ENCODE data around the gene GNG13.

The GNG13 gene

GRCh38 chr16:768428-768827 lies 32.1 kb downstream of the GNG13 start:
- no peak overlapping the region for H3K9ac ChIP-seq (ENCODE audit: low read depth, low read length)
- H3K4me1 ChIP-seq (ENCODE audit: insufficient read depth, low read length) = no peaks in the 10 kb centered on the region
- H3K27ac ChIP-seq (ENCODE audit: low read length) = no peak overlapping the region

DNA sequence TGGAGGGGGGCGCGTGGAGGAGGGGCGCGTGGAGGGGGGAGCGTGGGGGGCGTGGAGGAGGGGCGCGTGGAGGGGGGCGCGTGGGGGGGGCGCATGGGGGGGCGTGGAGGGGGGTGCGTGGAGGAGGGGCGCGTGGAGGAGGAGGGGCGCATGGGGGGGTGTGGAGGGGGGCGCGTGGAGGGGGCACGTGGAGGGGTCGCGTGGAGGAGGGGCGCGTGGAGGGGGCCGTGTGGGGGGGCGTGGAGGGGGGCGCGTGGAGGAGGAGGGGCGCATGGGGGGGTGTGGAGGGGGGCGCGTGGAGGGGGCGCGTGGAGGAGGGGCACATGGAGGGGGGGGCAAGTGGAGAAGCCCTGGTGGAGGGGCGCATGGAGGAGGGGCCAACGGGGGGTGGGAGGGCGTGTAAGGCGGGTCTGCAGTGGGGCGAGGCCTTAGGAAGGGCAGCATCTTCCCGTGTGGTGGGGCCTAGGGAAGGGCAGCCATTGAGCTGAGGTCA lies 32.7 kb downstream of the GNG13 start:
- no peak overlapping the region for H3K27ac ChIP-seq (ENCODE audit: low read length)
- H3K4me1 ChIP-seq (ENCODE audit: insufficient read depth, low read length) = no peaks in the 10 kb centered on the region
- H3K9ac ChIP-seq (ENCODE audit: low read depth, low read length) = no peak overlapping the region
- no peak overlapping the region; the same call in 1 of the 2 replicates for H3K4me3 ChIP-seq (ENCODE audit: low read length)
- H3K27me3 ChIP-seq (ENCODE audit: insufficient read depth, low read length) = no peaks in the 10 kb centered on the region
- H3K36me3 ChIP-seq (ENCODE audit: insufficient read depth, low read depth, low read length) = no peaks in the 10 kb centered on the region
- H3K9me3 ChIP-seq (ENCODE audit: insufficient read depth, low read depth, low read length) = no peaks in the 10 kb centered on the region

More at GRCh38 chr16:768428-768827, 32.1 kb downstream of the GNG13 start:
- Histone ChIP-seq H3K27me3 (ENCODE audit: insufficient read depth, low read length) (no peaks in the 10 kb centered on the region), H3K36me3 (ENCODE audit: insufficient read depth, low read depth, low read length) (no peaks in the 10 kb centered on the region), H3K4me3 (ENCODE audit: low read length) (no peak overlapping the region; the same call in 1 of the 2 replicates), H3K9me3 (ENCODE audit: insufficient read depth, low read depth, low read length) (no peaks in the 10 kb centered on the region)

DNA sequence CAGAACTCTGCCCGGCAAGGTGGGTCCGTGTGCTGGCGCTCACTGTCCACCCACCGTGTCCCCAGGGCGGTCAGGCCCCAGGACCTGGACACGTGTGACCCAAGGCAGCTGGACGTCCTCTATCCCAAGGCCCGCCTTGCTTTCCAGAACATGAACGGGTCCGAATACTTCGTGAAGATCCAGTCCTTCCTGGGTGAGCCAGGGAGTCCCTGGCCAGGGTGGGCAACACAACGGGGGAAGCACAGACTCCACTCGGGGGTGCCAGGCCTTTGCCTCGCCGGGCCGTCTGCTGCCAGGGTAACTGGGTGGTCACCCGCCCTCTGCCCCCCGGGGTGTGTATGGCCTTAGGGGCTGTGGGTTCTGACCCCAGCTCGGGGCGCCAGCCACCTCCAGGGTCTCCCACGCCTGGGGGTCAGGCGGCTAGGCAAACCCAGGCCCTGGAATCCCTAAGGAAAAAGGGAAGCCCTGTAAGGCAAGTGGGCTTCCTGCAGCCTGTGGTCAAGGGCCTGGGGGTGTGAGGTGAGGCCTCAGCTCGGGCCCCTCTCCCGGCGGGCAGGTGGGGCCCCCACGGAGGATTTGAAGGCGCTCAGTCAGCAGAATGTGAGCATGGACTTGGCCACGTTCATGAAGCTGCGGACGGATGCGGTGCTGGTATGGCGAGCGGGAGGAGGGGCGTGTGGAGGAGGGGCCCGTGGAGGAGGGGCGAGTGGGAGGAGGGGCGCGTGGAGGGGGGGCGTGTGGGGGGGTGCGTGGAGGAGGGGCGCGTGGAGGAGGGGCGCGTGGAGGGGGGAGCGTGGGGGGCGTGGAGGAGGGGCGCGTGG lies 33.5 kb downstream of the GNG13 start:
- Histone ChIP-seq H3K9me3 (ENCODE audit: insufficient read depth, low read depth, low read length) (no peaks in the 10 kb centered on the region), H3K27ac (ENCODE audit: low read length) (no peak overlapping the region), H3K4me1 (ENCODE audit: insufficient read depth, low read length) (no peaks in the 10 kb centered on the region), H3K4me3 (ENCODE audit: low read length) (no peak overlapping the region), H3K27me3 (ENCODE audit: insufficient read depth, low read length) (no peaks in the 10 kb centered on the region), H3K36me3 (ENCODE audit: insufficient read depth, low read depth, low read length) (no peaks in the 10 kb centered on the region), H3K9ac (ENCODE audit: low read depth, low read length) (no peak overlapping the region)

GRCh38 chr16:766008-766819 lies 34.3 kb downstream of the GNG13 start:
- H3K27me3 ChIP-seq (ENCODE audit: insufficient read depth, low read length) = no peaks in the 10 kb centered on the region
- H3K36me3 ChIP-seq (ENCODE audit: insufficient read depth, low read depth, low read length) = no peaks in the 10 kb centered on the region
- H3K9ac ChIP-seq (ENCODE audit: low read depth, low read length) = no peak overlapping the region
- H3K4me1 ChIP-seq (ENCODE audit: insufficient read depth, low read length) = no peaks in the 10 kb centered on the region
- H3K27ac ChIP-seq (ENCODE audit: low read length) = no peak overlapping the region
- no peaks in the 10 kb centered on the region for H3K9me3 ChIP-seq (ENCODE audit: insufficient read depth, low read depth, low read length)
- no peak overlapping the region for H3K4me3 ChIP-seq (ENCODE audit: low read length)

- no peak overlapping the region for H3K4me3 ChIP-seq (ENCODE audit: low read length)
- no peaks in the 10 kb centered on the region for H3K36me3 ChIP-seq (ENCODE audit: insufficient read depth, low read depth, low read length)
- H3K27me3 ChIP-seq (ENCODE audit: insufficient read depth, low read length) = no peaks in the 10 kb centered on the region
- no peaks in the 10 kb centered on the region for H3K4me1 ChIP-seq (ENCODE audit: insufficient read depth, low read length)
- no peak overlapping the region for H3K27ac ChIP-seq (ENCODE audit: low read length)
- no peak overlapping the region for H3K9ac ChIP-seq (ENCODE audit: low read depth, low read length)
- H3K9me3 ChIP-seq (ENCODE audit: insufficient read depth, low read depth, low read length) = no peaks in the 10 kb centered on the region
Observed at GRCh38 chr16:765488-765865, 35.1 kb downstream of the GNG13 start.

- no peak overlapping the region for H3K27ac ChIP-seq (ENCODE audit: low read length)
- H3K27me3 ChIP-seq (ENCODE audit: insufficient read depth, low read length) = no peaks in the 10 kb centered on the region
- H3K9me3 ChIP-seq (ENCODE audit: insufficient read depth, low read depth, low read length) = no peaks in the 10 kb centered on the region
- no peak overlapping the region for H3K4me3 ChIP-seq (ENCODE audit: low read length)
- no peaks in the 10 kb centered on the region for H3K4me1 ChIP-seq (ENCODE audit: insufficient read depth, low read length)
- H3K9ac ChIP-seq (ENCODE audit: low read depth, low read length) = no peak overlapping the region
- no peaks in the 10 kb centered on the region for H3K36me3 ChIP-seq (ENCODE audit: insufficient read depth, low read depth, low read length)
Observed at GRCh38 chr16:764848-765487, 35.6 kb downstream of the GNG13 start.

- H3K27ac ChIP-seq (ENCODE audit: low read length) = no peak overlapping the region
- H3K4me1 ChIP-seq (ENCODE audit: insufficient read depth, low read length) = no peaks in the 10 kb centered on the region
- H3K9ac ChIP-seq (ENCODE audit: low read depth, low read length) = no peak overlapping the region
- H3K9me3 ChIP-seq (ENCODE audit: insufficient read depth, low read depth, low read length) = no peaks in the 10 kb centered on the region
- no peak overlapping the region for H3K4me3 ChIP-seq (ENCODE audit: low read length)
- no peaks in the 10 kb centered on the region for H3K36me3 ChIP-seq (ENCODE audit: insufficient read depth, low read depth, low read length)
- no peaks in the 10 kb centered on the region for H3K27me3 ChIP-seq (ENCODE audit: insufficient read depth, low read length)
Observed at GRCh38 chr16:764184-764750, 36.3 kb downstream of the GNG13 start.

DNA sequence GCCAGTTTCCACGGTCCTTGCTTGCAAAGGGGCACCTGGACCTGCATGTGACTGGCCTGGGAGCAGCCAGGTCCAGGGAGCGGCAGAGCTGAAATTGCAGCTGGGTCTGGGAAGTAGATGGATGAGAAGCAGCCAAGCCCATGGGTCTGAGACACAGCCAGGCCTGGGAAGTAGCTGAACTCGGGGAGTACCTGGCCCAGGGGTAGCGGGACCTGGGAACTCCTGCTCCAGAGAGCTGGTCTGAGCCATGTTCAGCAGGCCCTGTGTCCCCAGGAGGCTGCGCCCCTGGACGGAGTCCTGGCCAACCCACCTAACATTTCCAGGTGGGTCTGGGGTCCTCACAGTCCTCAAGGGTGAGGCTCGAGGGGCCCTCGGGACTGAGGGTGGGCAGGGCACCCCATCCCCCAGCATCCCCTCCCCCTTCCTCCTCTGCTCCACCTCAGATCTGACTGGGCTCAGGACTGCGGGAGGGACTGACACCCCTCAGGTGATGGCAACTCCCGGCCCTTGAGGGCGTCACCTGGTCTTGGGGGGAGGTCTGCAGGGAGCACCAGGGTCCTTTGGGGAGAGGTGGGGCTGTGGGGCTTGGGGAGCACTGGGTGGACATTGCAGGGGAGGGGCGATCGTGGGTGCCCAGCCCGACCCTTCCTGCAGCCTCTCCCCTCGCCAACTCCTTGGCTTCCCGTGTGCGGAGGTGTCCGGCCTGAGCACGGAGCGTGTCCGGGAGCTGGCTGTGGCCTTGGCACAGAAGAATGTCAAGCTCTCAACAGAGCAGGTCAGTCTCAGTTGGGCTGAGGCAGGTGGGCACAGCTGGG lies 37.0 kb downstream of the GNG13 start:
- no peak overlapping the region for H3K4me3 ChIP-seq (ENCODE audit: low read length)
- H3K4me1 ChIP-seq (ENCODE audit: insufficient read depth, low read length) = no peaks in the 10 kb centered on the region
- H3K9me3 ChIP-seq (ENCODE audit: insufficient read depth, low read depth, low read length) = no peaks in the 10 kb centered on the region
- no peak overlapping the region for H3K9ac ChIP-seq (ENCODE audit: low read depth, low read length)
- no peaks in the 10 kb centered on the region for H3K36me3 ChIP-seq (ENCODE audit: insufficient read depth, low read depth, low read length)
- no peaks in the 10 kb centered on the region for H3K27me3 ChIP-seq (ENCODE audit: insufficient read depth, low read length)
- no peak overlapping the region for H3K27ac ChIP-seq (ENCODE audit: low read length)

GRCh38 chr16:762595-763268 lies 37.8 kb downstream of the GNG13 start:
- no peaks in the 10 kb centered on the region for H3K36me3 ChIP-seq (ENCODE audit: insufficient read depth, low read depth, low read length)
- H3K27ac ChIP-seq (ENCODE audit: low read length) = no peak overlapping the region
- no peak overlapping the region for H3K4me3 ChIP-seq (ENCODE audit: low read length)
- H3K4me1 ChIP-seq (ENCODE audit: insufficient read depth, low read length) = no peaks in the 10 kb centered on the region
- no peaks in the 10 kb centered on the region for H3K27me3 ChIP-seq (ENCODE audit: insufficient read depth, low read length)
- no peaks in the 10 kb centered on the region for H3K9me3 ChIP-seq (ENCODE audit: insufficient read depth, low read depth, low read length)
- no peak overlapping the region for H3K9ac ChIP-seq (ENCODE audit: low read depth, low read length)

GRCh38 chr16:761625-762513 lies 38.7 kb downstream of the GNG13 start:
- no peaks in the 10 kb centered on the region for H3K36me3 ChIP-seq (ENCODE audit: insufficient read depth, low read depth, low read length)
- no peaks in the 10 kb centered on the region for H3K4me1 ChIP-seq (ENCODE audit: insufficient read depth, low read length)
- no peaks in the 10 kb centered on the region; the same call in 1 of the 2 replicates for H3K9me3 ChIP-seq (ENCODE audit: insufficient read depth, low read depth, low read length)
- no peak overlapping the region for H3K4me3 ChIP-seq (ENCODE audit: low read length)
- no peak overlapping the region for H3K9ac ChIP-seq (ENCODE audit: low read depth, low read length)
- H3K27me3 ChIP-seq (ENCODE audit: insufficient read depth, low read length) = no peaks in the 10 kb centered on the region
- H3K27ac ChIP-seq (ENCODE audit: low read length) = no peak overlapping the region
